ENCODE results near the gene CELA2A. TPM values are rescaled to one million over a fixed set of nuclear protein-coding genes. Genes with fewer than 3 reads are reported as not detected.

The CELA2A gene
- total and polyA plus RNA-seq, 9 of the 15 experiments (the other 6 are each of a cell fraction or from before 2014, with no cell fraction given), result 0.62 TPM; not detected in 8

GRCh38 chr1:15407580-15407979 lies 49.0 kb upstream of the CELA2A start:
- no peak overlapping the region for H3K4me3 ChIP-seq
- no peak overlapping the region for H2AFZ ChIP-seq (ENCODE audit: low read depth, low read length)
- FAIRE-seq (no peak), ATAC-seq (no peak), DNase-seq (ENCODE audit: extremely low read depth in 1 of 4, low spot score in 3 of 4) (no peak)
- peaks cover 1% of the 10 kb centered on the region; the same call in 1 of the 3 replicates for H3K36me3 ChIP-seq (ENCODE audit: control insufficient read depth, insufficient read depth, low read length)
- intact Hi-C loops (cut with micrococcal nuclease) (no loop called here), in situ Hi-C loops (cut with MboI) (no loop called here)
- peaks cover 9% of the 10 kb centered on the region for H4K20me1 ChIP-seq (replicated peaks; ENCODE audit: control insufficient read depth, insufficient read depth, low read length)
- H3K9me1 ChIP-seq (ENCODE audit: control insufficient read depth, insufficient read depth, low read length), result no peaks in the 10 kb centered on the region
- no peak overlapping the region for H3K4me2 ChIP-seq (ENCODE audit: insufficient read depth, low read length)
- WGBS (ENCODE audit: insufficient coverage, low coverage, missing lambda C conversion rate), result 16% methylated on average over 7 of the region's 7 CpGs
- H3K27ac ChIP-seq (ENCODE audit: extremely low read depth, low read depth, low read length), result no peak overlapping the region
- H3K4me1 ChIP-seq (replicated peaks in 1 of 2; ENCODE audit: control insufficient read depth in 2 of 2, insufficient read depth in 2 of 2, low read length in 2 of 2), result peaks cover 21 to 33% of the 10 kb centered on the region in 2 experiments; a peak in 4 of 5 replicates
- POLR2A ChIA-PET, result no interaction called here
- no TSS peak for BruUV-seq (replicated peaks)
- peaks cover 25% of the 10 kb centered on the region for H3K79me2 ChIP-seq (ENCODE audit: control insufficient read depth, insufficient read depth, low read length)
- peaks cover 3 to 14% of the 10 kb centered on the region in 2 experiments; a peak in 4 of 5 replicates for H3K27me3 ChIP-seq (ENCODE audit: control insufficient read depth in 2 of 2, insufficient read depth in 2 of 2, low read length in 2 of 2)
- no peaks in the 10 kb centered on the region for H3K9me3 ChIP-seq (replicated peaks; ENCODE audit: control insufficient read depth, insufficient read depth, low read depth, low read length)
- CTCF ChIA-PET (ENCODE audit: low intra/inter-chr PET ratio), result interaction anchor here (0.6 kb wide), 1 partner anchor 116 kb away, joined by 3 read pairs; the partner anchor contains the start of gene CASP9
- no peak overlapping the region for H3K9ac ChIP-seq (ENCODE audit: insufficient read depth in 1 of 2, low read depth in 2 of 2, low read length in 2 of 2)
- TF ChIP-seq KDM2B (CRISPR knock-in tag; IDR thresholded peaks at IDR 0.05), result no peak
- TF ChIP-seq, protein P1, sequence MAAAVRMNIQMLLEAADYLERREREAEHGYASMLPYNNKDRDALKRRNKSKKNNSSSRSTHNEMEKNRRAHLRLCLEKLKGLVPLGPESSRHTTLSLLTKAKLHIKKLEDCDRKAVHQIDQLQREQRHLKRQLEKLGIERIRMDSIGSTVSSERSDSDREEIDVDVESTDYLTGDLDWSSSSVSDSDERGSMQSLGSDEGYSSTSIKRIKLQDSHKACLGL (CRISPR knock-in tag; IDR thresholded peaks at IDR 0.05; ENCODE audit: borderline replicate concordance, poor library complexity, severe bottlenecking), result no peak
- TF ChIP-seq ARHGAP35 (IDR thresholded peaks at IDR 0.05; ENCODE audit: partially characterized antibody), result no peak
- TF ChIP-seq ZNF644 (tag; IDR thresholded peaks at IDR 0.05; ENCODE audit: low read depth), result no peak
- no peak for TF ChIP-seq ZNF140 (CRISPR knock-in tag; IDR thresholded peaks at IDR 0.05)
- no peak for TF ChIP-seq ZBTB43 (CRISPR knock-in tag; IDR thresholded peaks at IDR 0.05)
- TF ChIP-seq GABPB2 (CRISPR knock-in tag; conservative IDR thresholded peaks at IDR 0.05), result no peak
- TF ChIP-seq JUN (IDR thresholded peaks at IDR 0.05; ENCODE audit: borderline replicate concordance, low read depth, low read length), result no peak
- no peak for TF ChIP-seq JUN (CRISPR knock-in tag; IDR thresholded peaks at IDR 0.05; ENCODE audit: borderline replicate concordance)
- TF ChIP-seq ZKSCAN3 (CRISPR knock-in tag; IDR thresholded peaks at IDR 0.05), result no peak
- TF ChIP-seq BCL6 (CRISPR knock-in tag; IDR thresholded peaks at IDR 0.05), result no peak
- TF ChIP-seq MCM2 (IDR thresholded peaks at IDR 0.05; ENCODE audit: low read depth), result no peak
- TF ChIP-seq RAD51 (IDR thresholded peaks at IDR 0.05; ENCODE audit: borderline replicate concordance, low read depth), result no peak
- TF ChIP-seq NELFE (IDR thresholded peaks at IDR 0.05; ENCODE audit: insufficient read depth, insufficient read length), result no peak
- TF ChIP-seq, protein P2, sequence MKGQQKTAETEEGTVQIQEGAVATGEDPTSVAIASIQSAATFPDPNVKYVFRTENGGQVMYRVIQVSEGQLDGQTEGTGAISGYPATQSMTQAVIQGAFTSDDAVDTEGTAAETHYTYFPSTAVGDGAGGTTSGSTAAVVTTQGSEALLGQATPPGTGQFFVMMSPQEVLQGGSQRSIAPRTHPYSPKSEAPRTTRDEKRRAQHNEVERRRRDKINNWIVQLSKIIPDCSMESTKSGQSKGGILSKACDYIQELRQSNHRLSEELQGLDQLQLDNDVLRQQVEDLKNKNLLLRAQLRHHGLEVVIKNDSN (CRISPR knock-in tag; IDR thresholded peaks at IDR 0.05), result no peak
- TF ChIP-seq CSDE1 (IDR thresholded peaks at IDR 0.05), result no peak
- TF ChIP-seq, protein P3, sequence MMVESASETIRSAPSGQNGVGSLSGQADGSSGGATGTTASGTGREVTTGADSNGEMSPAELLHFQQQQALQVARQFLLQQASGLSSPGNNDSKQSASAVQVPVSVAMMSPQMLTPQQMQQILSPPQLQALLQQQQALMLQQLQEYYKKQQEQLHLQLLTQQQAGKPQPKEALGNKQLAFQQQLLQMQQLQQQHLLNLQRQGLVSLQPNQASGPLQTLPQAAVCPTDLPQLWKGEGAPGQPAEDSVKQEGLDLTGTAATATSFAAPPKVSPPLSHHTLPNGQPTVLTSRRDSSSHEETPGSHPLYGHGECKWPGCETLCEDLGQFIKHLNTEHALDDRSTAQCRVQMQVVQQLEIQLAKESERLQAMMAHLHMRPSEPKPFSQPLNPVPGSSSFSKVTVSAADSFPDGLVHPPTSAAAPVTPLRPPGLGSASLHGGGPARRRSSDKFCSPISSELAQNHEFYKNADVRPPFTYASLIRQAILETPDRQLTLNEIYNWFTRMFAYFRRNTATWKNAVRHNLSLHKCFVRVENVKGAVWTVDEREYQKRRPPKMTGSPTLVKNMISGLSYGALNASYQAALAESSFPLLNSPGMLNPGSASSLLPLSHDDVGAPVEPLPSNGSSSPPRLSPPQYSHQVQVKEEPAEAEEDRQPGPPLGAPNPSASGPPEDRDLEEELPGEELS (CRISPR knock-in tag; IDR thresholded peaks at IDR 0.05; ENCODE audit: borderline replicate concordance), result no peak

Data from K562 (cell line).